ENCODE measurements around the gene SPRED1. TPM values are rescaled to one million over a fixed set of nuclear protein-coding genes. Genes with fewer than 3 reads are reported as not detected.

The SPRED1 gene
- total RNA-seq = 25.8 and 36.4 TPM in 2 replicates
- 8.3 TPM for polyA plus RNA-seq (2012)

- peak; percentile 67 for DNase-seq (ENCODE audit: low read depth)
Measured at GRCh38 chr15:38252481-38253350, at the start of gene SPRED1. SPRED1 (plus strand) TSS chr15:38252836; CDS start chr15:38253186, 350 bp downstream.

DNA sequence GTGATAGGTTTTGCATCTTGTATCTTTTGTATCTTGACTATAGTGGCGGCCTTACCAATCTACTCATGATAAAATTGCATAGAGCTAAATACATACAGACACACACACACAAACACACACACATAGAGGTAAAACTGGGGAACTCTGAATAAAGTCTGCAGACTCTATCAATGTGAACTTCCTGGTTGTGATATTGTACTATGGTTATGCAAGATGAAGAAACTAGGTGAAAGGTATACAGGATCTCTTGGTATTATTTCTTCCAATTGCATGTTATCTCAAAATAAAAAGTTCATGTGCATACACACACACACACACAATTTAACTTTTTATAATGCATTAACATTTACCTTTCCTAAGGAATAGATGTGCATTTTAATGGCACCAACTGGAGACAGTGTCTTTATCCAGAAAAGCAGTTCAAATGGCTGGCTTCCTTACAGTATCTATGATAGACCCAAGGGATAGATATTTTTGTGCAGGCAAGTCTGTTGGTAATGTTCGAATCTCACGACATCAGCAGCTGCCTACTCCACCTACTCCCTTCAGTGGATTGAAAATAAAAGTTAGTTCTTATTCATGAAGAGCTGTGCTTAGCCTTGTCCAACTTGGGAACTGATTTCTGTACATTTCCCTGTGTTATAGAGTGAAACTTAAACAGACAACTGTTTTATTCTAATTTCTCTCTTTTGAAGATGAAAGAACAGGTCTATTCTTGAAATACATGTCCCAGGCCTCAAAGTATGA, 46.9 kb upstream of the SPRED1 start:
- DNase-seq (ENCODE audit: low read depth) = no peak

GRCh38 chr15:38207621-38208020, 45.0 kb upstream of the SPRED1 start:
- DNase-seq (ENCODE audit: low read depth) = no peak

DNA sequence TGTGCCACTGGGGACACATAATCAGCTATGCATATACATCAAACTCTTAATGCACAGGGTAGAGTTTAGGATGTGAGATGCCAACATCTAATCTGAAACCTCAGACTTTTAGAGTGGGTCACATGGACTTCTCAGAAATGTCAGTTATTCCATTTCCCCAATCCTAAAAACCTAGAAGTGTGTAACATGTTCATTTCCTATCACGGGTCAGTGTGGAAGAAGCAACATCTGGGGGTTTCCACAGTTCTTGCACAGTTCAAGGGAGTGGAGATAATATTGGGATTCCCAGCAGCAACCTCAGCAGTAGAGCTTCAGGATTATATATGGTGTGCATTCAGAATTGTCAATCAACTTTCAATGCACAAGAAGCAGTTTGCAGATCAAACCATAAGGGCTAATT, 44.4 kb upstream of the SPRED1 start:
- DNase-seq (ENCODE audit: low read depth) = no peak

- DNase-seq (ENCODE audit: low read depth) = no peak
Measured at GRCh38 chr15:38208779-38209178, 43.9 kb upstream of the SPRED1 start.

DNA sequence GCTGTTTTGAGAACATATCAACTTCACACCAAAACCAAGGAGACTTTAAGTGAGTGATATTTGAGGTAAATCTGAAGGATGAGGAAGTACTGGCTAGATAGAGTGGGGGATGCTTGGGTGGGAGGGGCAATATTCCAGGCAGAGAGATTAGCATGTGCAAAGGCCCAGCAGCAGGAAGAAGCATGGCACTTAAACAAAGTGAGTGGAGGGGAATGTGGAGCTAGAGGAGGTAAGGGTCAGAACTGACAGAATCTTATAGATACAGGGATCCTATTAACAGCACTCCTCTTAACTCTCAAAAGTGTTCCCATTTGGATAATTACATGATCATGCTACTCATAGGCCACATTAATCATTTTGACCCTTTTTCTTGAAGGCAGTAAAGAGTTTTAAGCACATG, 41.4 kb upstream of the SPRED1 start:
- DNase-seq (ENCODE audit: low read depth) = no peak

DNA sequence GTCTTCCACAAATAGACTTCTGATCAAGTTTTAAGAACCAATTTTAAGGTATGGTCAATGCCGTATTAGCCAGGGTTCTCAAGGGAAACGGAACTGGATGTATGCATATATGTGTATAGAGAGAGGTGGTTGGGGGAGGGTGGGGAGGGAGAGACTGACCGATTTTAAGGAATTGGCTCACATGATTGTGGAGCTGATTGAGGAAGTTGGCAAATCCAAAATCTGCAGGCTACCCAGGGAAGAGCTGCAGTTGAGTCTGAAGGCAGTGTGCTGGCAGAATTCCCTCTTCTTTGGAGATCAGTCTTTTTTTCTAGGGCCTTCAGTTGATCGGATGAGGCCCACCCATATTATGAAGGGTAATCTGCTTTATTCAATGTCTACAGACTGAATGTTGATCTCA, 40.8 kb upstream of the SPRED1 start:
- DNase-seq (ENCODE audit: low read depth) = no peak

GRCh38 chr15:38212729-38213351, 39.8 kb upstream of the SPRED1 start:
- no peak for DNase-seq (ENCODE audit: low read depth)

DNA sequence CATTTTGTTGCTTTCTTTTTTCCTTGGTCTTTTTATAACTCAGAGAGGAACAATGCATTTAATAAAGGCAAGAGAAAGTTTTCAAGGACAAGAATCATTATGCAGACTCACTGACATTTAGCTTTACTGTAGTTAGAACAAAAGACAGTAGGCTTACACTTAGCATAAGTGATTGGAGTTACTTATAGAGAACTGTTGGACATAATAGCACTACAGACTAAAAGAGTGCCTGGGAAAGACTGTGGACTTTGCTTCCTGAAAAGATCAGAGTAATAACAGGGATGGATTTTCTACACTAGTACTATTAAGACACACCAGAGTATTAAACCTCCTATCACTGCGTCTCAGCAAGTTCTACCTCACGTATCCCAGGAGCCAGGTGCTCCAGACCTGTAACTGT, 39.3 kb upstream of the SPRED1 start:
- no peak for DNase-seq (ENCODE audit: low read depth)

- no peak for DNase-seq (ENCODE audit: low read depth)
Measured at GRCh38 chr15:38215707-38216106, 36.9 kb upstream of the SPRED1 start.

- no peak for DNase-seq (ENCODE audit: low read depth)
Measured at GRCh38 chr15:38216763-38217162, 35.9 kb upstream of the SPRED1 start.

DNA sequence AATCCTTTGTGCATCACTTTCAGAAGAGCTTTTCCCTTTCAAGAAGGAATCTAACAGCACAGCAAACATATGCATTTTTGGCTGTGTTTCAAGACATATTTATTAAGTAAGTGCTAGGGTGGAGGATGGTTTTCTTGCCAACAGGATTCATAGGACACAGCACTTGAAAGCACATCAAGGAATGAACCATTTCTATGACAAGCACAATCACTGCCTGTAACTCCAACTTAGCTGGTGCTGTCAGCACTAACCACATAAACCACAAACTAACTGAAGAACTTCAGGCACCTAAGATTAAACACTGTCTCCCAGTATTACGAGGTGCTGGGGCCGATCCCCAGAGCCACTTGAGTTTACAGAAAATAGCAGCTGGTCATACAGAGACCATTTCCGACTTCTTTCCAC, 35.4 kb upstream of the SPRED1 start:
- DNase-seq (ENCODE audit: low read depth) = peak; percentile 76

- no peak for DNase-seq (ENCODE audit: low read depth)
Measured at GRCh38 chr15:38217788-38218609, 34.6 kb upstream of the SPRED1 start.

- DNase-seq (ENCODE audit: low read depth) = no peak
Measured at GRCh38 chr15:38220606-38221273, 31.9 kb upstream of the SPRED1 start.

DNA sequence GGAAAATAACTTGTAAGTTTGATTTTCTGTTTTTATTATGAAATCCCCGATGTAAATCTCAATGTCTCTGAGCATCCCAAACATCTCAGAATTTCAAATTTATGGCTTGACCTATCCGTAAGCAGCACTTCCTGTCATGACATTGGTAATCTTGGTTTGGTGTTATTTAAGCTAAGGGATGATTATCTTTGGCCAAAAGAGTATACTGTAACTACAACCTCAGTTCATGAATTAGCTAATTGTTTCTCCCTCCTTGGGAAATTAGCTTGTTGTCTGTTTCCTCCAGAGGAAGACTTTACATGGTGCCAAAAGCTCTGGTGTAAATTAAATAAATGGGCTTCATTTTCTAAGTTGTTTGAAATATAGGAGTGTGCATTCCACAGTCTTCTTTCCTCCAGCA, 28.1 kb upstream of the SPRED1 start:
- DNase-seq (ENCODE audit: low read depth) = no peak

- DNase-seq (ENCODE audit: low read depth) = no peak
Measured at GRCh38 chr15:38225381-38225780, 27.3 kb upstream of the SPRED1 start.

DNA sequence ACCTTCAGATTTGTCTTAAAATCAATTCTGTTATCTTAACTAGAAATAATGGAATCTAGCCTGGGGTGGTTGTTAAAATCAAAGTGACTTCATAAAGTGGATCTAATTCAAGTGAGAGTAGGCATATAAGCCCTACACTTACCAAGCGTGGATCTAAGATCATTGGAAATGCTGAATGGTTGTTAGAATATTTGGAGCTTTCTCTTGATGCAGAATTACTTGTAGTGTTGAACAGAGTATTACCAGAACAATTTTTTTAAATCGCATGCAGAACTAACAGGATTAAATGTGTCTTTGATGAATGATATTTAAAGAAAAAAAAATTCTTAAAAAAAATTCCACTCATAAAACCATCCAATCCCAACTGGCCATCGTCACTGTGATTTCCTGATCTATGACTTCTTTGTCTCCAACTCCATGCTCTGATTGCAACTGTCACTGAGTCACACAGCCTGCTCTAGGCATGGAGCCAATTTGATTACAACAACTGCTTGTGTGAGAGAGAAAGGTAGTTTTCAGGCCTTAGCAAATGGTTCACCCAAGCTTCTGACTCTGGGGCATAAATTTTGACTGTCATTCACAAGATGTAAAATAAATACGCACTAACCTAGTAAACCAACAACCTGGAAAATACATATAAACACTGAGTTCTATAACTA, 25.9 kb upstream of the SPRED1 start:
- peak; percentile 94 for DNase-seq (ENCODE audit: low read depth)

DNA sequence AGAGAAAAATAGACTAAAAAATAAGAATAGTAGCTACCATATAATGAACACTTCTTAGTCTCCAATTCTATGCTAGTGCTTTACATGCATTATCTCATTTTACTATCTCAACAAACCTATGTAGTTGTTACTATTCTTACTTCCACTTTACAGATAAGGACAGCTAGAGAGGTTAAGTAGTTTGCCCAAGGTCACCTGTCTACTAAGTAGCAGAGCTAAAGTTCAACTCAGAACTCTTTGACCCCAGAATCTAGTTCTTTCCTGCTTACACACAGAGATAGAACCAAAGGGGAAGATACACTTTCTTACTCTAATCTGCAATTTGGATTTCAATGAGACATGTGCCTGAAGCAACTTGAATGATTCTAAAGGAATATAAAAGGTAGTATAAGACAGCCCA, 24.7 kb upstream of the SPRED1 start:
- DNase-seq (ENCODE audit: low read depth) = no peak

- no peak for DNase-seq (ENCODE audit: low read depth)
Measured at GRCh38 chr15:38228618-38229017, 24.0 kb upstream of the SPRED1 start.

- no peak for DNase-seq (ENCODE audit: low read depth)
Measured at GRCh38 chr15:38229705-38230310, 22.8 kb upstream of the SPRED1 start.

Data from myocyte (in vitro differentiated cells).